BJ (cell line): ENCODE results near the gene ITM2B. TPM values are rescaled to one million over a fixed set of nuclear protein-coding genes. Genes with fewer than 3 reads are reported as not detected.

Experiments
- CTCF ChIA-PET: fragments of 350-600 bp; formaldehyde crosslinking; extraction: SDS; loops from one replicate; lab custom pipeline; 2021; ENCODE audit warnings: antibody characterized with exemption, inconsistent platforms; lab: Yijun Ruan, JAX
- POLR2A ChIA-PET: fragments of 300-600 bp; sonication (Branson Sonifier 250); formaldehyde crosslinking; extraction: SDS; loops from one replicate; lab custom pipeline; 2021; ENCODE audit warnings: antibody characterized with exemption; lab: Charles Lee
- DNase-seq: peaks from one replicate; pipeline ENCODE4 v3.0.0-alpha.2; 2011; ENCODE audit warnings: low read depth
- H3K27me3 ChIP-seq: 2 replicates; pipeline ENCODE4 v1.6.0; 2011; ENCODE audit warnings: low read length; ENCODE audit not compliant: control insufficient read depth, insufficient read depth
- H3K36me3 ChIP-seq: 2 replicates; pipeline ENCODE4 v1.5.1; 2011; ENCODE audit warnings: low read length; ENCODE audit not compliant: control insufficient read depth, insufficient read depth
- H3K4me3 ChIP-seq: 2 replicates; pipeline ENCODE4 v1.5.1; 2011; ENCODE audit warnings: low read depth, mild to moderate bottlenecking, control low read depth, low read length
- polyA plus RNA-seq: library from polyadenylated mRNA; depleted of rRNA; stranded (reverse); fragments of >200 nt; gene quantifications from 2 replicates; pipeline ENCODE4 v1.2.3, GENCODE V29; 2011
- TF ChIP-seq, protein P1 (sequence below): IDR thresholded peaks from 2 replicates; pipeline ENCODE4 v1.5.1; 2011; ENCODE audit warnings: low read depth, mild to moderate bottlenecking, control low read depth, inconsistent platforms, low read length, moderate library complexity; ENCODE audit not compliant: insufficient read depth

The ITM2B gene
- polyA plus RNA-seq, 1 experiment: 173 TPM

DNA sequence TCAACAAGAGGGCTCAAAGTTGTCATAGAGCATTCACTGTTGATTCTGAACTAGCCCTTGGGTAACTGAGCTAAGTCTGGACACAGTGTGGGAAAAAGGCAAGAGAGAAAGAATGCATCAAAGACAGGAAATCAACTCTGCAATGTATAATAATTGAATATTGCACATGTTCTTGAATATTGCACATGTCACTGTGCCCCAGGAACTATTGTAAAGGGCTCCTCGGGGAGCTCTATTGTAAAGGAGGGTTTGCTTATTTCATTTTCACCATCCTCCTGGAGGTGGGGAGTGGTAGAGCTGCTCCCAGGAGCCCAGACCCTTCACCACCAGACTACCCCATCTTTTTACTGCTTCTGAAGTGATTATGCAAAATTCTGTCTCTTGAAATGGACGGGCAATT, 44.4 kb upstream of the ITM2B start:
- no peak overlapping the region for H3K4me3 ChIP-seq
- ChIA-PET POLR2A (no interaction called here), CTCF (no interaction called here)
- TF ChIP-seq, protein P1, sequence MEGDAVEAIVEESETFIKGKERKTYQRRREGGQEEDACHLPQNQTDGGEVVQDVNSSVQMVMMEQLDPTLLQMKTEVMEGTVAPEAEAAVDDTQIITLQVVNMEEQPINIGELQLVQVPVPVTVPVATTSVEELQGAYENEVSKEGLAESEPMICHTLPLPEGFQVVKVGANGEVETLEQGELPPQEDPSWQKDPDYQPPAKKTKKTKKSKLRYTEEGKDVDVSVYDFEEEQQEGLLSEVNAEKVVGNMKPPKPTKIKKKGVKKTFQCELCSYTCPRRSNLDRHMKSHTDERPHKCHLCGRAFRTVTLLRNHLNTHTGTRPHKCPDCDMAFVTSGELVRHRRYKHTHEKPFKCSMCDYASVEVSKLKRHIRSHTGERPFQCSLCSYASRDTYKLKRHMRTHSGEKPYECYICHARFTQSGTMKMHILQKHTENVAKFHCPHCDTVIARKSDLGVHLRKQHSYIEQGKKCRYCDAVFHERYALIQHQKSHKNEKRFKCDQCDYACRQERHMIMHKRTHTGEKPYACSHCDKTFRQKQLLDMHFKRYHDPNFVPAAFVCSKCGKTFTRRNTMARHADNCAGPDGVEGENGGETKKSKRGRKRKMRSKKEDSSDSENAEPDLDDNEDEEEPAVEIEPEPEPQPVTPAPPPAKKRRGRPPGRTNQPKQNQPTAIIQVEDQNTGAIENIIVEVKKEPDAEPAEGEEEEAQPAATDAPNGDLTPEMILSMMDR: no peak
- 0 out of 2 replicates have a peak, but pooled peaks cover 2% of the 10 kb centered on the region for H3K27me3 ChIP-seq
- no peaks in the 10 kb centered on the region for H3K36me3 ChIP-seq
- DNase-seq: no peak

DNA sequence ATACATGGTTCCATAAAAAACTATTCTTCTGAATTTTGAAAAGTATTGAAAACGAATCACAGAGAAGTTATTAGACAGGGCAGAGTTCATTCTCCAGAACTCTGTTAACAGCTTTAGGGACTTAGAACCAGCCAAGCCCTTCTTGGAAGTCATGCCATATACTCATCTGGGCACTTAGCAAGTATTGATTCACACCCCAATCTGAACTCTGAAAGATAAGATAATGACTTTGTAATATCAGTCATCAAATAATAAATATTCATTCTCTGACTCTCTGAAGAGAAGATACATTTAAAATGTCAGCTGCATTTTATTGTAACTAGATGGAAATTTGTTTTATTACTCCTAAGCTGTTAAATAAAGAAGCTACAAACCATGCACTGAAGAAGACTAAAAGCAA, 43.8 kb upstream of the ITM2B start:
- no peak overlapping the region for H3K4me3 ChIP-seq
- POLR2A ChIA-PET: no interaction called here
- H3K36me3 ChIP-seq: no peaks in the 10 kb centered on the region
- no peak for DNase-seq
- CTCF ChIA-PET: no interaction called here
- TF ChIP-seq, protein P1: no peak
- 0 out of 2 replicates have a peak, but pooled peaks cover 2% of the 10 kb centered on the region for H3K27me3 ChIP-seq

DNA sequence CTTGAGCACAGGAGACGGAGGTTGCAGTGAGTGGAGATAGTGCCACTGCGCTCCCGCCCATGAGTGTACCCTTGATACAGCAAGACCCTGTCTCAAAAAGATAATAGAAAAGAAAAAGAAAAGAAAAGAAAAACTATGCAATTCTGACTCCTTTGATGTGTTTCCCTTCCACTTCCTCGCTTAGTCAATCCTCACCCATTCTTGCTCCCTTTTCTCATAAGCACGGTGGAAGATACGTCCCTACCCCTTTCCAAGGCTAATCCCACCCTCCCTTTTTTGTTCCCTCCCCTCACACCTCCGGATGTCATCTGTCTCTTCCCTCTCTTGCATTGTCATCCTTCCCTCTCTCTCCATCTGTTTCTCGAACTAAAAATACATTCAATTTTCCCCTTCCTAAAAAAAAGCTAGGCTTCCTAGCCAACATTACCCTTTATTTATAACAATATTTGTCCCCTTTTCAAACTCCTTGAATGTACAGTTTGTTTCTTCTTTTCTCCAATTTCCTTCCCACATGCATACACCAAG, 40.5 kb upstream of the ITM2B start:
- Histone ChIP-seq H3K4me3 (no peak overlapping the region), H3K27me3 (no peaks in the 10 kb centered on the region; the same call in 1 of the 2 replicates), H3K36me3 (no peaks in the 10 kb centered on the region)
- TF ChIP-seq, protein P1: no peak
- DNase-seq: no peak
- ChIA-PET POLR2A (no interaction called here), CTCF (interaction anchor here (0.7 kb wide), 1 partner anchor 21 kb away, joined by 3 read pairs; no protein-coding TSS in a partner anchor)

DNA sequence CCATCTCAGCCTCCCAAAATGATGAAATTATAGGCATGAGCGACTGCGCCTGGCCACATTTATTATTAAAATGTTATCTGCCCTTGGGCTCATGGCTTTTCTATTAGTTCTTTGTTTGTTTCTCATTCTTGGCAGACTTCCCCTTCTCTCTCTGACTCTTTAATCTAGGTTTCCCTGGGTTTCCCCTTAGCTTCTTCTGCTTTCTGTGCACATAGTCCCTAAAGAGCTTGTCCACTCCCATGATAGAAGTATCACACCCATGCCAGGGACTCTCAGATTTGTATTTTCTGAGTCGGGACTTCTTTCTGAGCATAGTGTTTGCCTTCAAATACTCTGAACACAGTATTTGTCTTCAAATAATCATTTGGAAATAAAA, 38.6 kb upstream of the ITM2B start:
- CTCF ChIA-PET: no interaction called here

DNA sequence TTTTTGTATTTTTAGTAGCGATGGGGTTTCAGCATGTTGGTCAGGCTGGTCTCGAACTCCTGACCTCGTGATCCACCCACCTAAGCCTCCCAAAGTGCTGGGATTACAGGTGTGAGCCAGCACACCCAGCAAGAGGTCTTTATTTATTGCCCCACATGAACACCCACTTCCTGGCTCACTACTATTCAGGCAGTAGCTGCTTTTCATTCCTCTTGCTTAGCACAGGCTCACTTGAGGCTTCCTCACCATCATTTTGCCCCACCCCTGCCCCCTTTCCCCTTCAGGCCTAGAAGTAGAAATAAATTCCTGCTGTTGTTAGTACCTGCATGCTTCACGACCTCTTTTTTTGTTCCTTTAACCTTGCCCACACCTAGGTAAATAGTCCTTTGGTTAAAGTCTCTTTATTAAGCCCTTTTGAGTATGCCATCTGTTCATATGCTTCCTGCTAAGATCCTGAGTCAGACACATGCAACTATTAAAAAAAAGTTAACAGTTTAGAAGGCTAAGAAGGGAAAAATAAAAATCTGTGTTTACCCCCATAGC, 33.5 kb upstream of the ITM2B start:
- ChIA-PET POLR2A (no interaction called here), CTCF (no interaction called here)
- Histone ChIP-seq H3K4me3 (no peak overlapping the region), H3K36me3 (no peaks in the 10 kb centered on the region), H3K27me3 (no peaks in the 10 kb centered on the region; the same call in none of the 2 replicates)
- TF ChIP-seq, protein P1: no peak
- no peak for DNase-seq

More for the DNA sequence above, 38.6 kb upstream of the ITM2B start:
- POLR2A ChIA-PET: no interaction called here
- no peak for DNase-seq
- Histone ChIP-seq H3K27me3 (no peaks in the 10 kb centered on the region; the same call in 1 of the 2 replicates), H3K36me3 (no peaks in the 10 kb centered on the region), H3K4me3 (no peak overlapping the region)
- TF ChIP-seq, protein P1: no peak
